ENCODE data around the gene SH3RF3. TPM values are rescaled to one million over a fixed set of nuclear protein-coding genes. Genes with fewer than 3 reads are reported as not detected.

Gene SH3RF3
- total RNA-seq, 1 donor from 2014 or later, result 7.3 TPM

- no peak overlapping the region for H3K4me3 ChIP-seq (ENCODE audit: insufficient read depth, low read depth, low read length)
- no peak overlapping the region for H2AFZ ChIP-seq (ENCODE audit: low read depth, low read length)
- H3K27me3 Mint-ChIP-seq (ENCODE audit: low read depth, unreplicated experiment), result peaks cover 27% of the 10 kb centered on the region
- H3K4me1 Mint-ChIP-seq (ENCODE audit: low read depth, unreplicated experiment), result peaks cover 9% of the 10 kb centered on the region
- H3K27me3 ChIP-seq (ENCODE audit: insufficient read depth, low read length), result peaks cover 7% of the 10 kb centered on the region
- H3K36me3 ChIP-seq (ENCODE audit: insufficient read depth, low read length), result no peaks in the 10 kb centered on the region
- peaks cover 1% of the 10 kb centered on the region for H3K9me3 Mint-ChIP-seq (ENCODE audit: unreplicated experiment)
- no peak overlapping the region for H3K4me2 ChIP-seq (ENCODE audit: low read length)
- H4K20me1 ChIP-seq (ENCODE audit: insufficient read depth, low read length), result peaks cover 65% of the 10 kb centered on the region
- peaks cover 2% of the 10 kb centered on the region for H3K36me3 Mint-ChIP-seq (ENCODE audit: low read depth, unreplicated experiment)
- H3K9me3 ChIP-seq (ENCODE audit: insufficient read depth, low read depth, low read length), result no peaks in the 10 kb centered on the region
- TF ChIP-seq EZH2 (IDR thresholded peaks at IDR 0.05; ENCODE audit: insufficient read depth, low read length) (no peak), CTCF (IDR thresholded peaks at IDR 0.05; ENCODE audit: insufficient read depth, low read depth, low read length) (no peak)
- no peak overlapping the region for H3K4me3 Mint-ChIP-seq (ENCODE audit: unreplicated experiment)
- FAIRE-seq (no peak), DNase-seq (ENCODE audit: low read depth) (no peak)
- no peak overlapping the region for H3K27ac Mint-ChIP-seq (ENCODE audit: unreplicated experiment)
- peaks cover 3% of the 10 kb centered on the region for H3K79me2 ChIP-seq (ENCODE audit: insufficient read depth, low read length)
- no peak overlapping the region for H3K9ac ChIP-seq (ENCODE audit: low read length)
- H3K27ac ChIP-seq (ENCODE audit: low read depth, low read length), result no peak overlapping the region
- no peaks in the 10 kb centered on the region for H3K4me1 ChIP-seq (ENCODE audit: insufficient read depth, low read length)
These were observed 127.1 kb downstream of the SH3RF3 start for GRCh38 chr2:109256111-109256510.

GRCh38 chr2:109256921-109257320 lies 127.9 kb downstream of the SH3RF3 start:
- Histone ChIP-seq H3K4me3 (ENCODE audit: insufficient read depth, low read depth, low read length) (no peak overlapping the region), H3K27ac (ENCODE audit: low read depth, low read length) (no peak overlapping the region), H3K36me3 (ENCODE audit: insufficient read depth, low read length) (no peaks in the 10 kb centered on the region), H4K20me1 (ENCODE audit: insufficient read depth, low read length) (peaks cover 69% of the 10 kb centered on the region), H3K27me3 (ENCODE audit: insufficient read depth, low read length) (peaks cover 7% of the 10 kb centered on the region), H3K4me2 (ENCODE audit: low read length) (no peak overlapping the region), H3K9ac (ENCODE audit: low read length) (no peak overlapping the region), H3K79me2 (ENCODE audit: insufficient read depth, low read length) (peaks cover 3% of the 10 kb centered on the region), H3K9me3 (ENCODE audit: insufficient read depth, low read depth, low read length) (no peaks in the 10 kb centered on the region), H2AFZ (ENCODE audit: low read depth, low read length) (no peak overlapping the region), H3K4me1 (ENCODE audit: insufficient read depth, low read length) (no peaks in the 10 kb centered on the region)
- H3K27ac Mint-ChIP-seq (ENCODE audit: unreplicated experiment), result no peak overlapping the region
- H3K4me1 Mint-ChIP-seq (ENCODE audit: low read depth, unreplicated experiment), result peaks cover 9% of the 10 kb centered on the region
- H3K27me3 Mint-ChIP-seq (ENCODE audit: low read depth, unreplicated experiment), result peaks cover 27% of the 10 kb centered on the region
- peak; percentile 18 for DNase-seq (ENCODE audit: low read depth)
- H3K9me3 Mint-ChIP-seq (ENCODE audit: unreplicated experiment), result peaks cover 1% of the 10 kb centered on the region
- FAIRE-seq, result no peak
- no peak overlapping the region for H3K4me3 Mint-ChIP-seq (ENCODE audit: unreplicated experiment)
- TF ChIP-seq EZH2 (IDR thresholded peaks at IDR 0.05; ENCODE audit: insufficient read depth, low read length) (no peak), CTCF (IDR thresholded peaks at IDR 0.05; ENCODE audit: insufficient read depth, low read depth, low read length) (no peak)
- peaks cover 2% of the 10 kb centered on the region for H3K36me3 Mint-ChIP-seq (ENCODE audit: low read depth, unreplicated experiment)

- Mint-ChIP-seq H3K27ac (ENCODE audit: unreplicated experiment) (no peak overlapping the region), H3K4me3 (ENCODE audit: unreplicated experiment) (no peak overlapping the region), H3K36me3 (ENCODE audit: low read depth, unreplicated experiment) (peaks cover 2% of the 10 kb centered on the region), H3K4me1 (ENCODE audit: low read depth, unreplicated experiment) (peaks cover 9% of the 10 kb centered on the region), H3K9me3 (ENCODE audit: unreplicated experiment) (peaks cover 1% of the 10 kb centered on the region), H3K27me3 (ENCODE audit: low read depth, unreplicated experiment) (peaks cover 27% of the 10 kb centered on the region)
- Histone ChIP-seq H3K27ac (ENCODE audit: low read depth, low read length) (no peak overlapping the region), H2AFZ (ENCODE audit: low read depth, low read length) (no peak overlapping the region), H3K79me2 (ENCODE audit: insufficient read depth, low read length) (peaks cover 3% of the 10 kb centered on the region), H3K4me2 (ENCODE audit: low read length) (no peak overlapping the region), H3K4me3 (ENCODE audit: insufficient read depth, low read depth, low read length) (no peak overlapping the region), H3K4me1 (ENCODE audit: insufficient read depth, low read length) (no peaks in the 10 kb centered on the region), H3K27me3 (ENCODE audit: insufficient read depth, low read length) (peaks cover 7% of the 10 kb centered on the region), H3K9me3 (ENCODE audit: insufficient read depth, low read depth, low read length) (no peaks in the 10 kb centered on the region), H3K36me3 (ENCODE audit: insufficient read depth, low read length) (no peaks in the 10 kb centered on the region), H4K20me1 (ENCODE audit: insufficient read depth, low read length) (peaks cover 66% of the 10 kb centered on the region), H3K9ac (ENCODE audit: low read length) (no peak overlapping the region)
- TF ChIP-seq EZH2 (IDR thresholded peaks at IDR 0.05; ENCODE audit: insufficient read depth, low read length) (no peak), CTCF (IDR thresholded peaks at IDR 0.05; ENCODE audit: insufficient read depth, low read depth, low read length) (no peak)
- FAIRE-seq, result no peak
- DNase-seq (ENCODE audit: low read depth), result peak; percentile 18
These were observed 128.6 kb downstream of the SH3RF3 start for GRCh38 chr2:109257653-109258052.
